Measurements from ENCODE around the gene CHMP5.

CHMP5 gene

DNA sequence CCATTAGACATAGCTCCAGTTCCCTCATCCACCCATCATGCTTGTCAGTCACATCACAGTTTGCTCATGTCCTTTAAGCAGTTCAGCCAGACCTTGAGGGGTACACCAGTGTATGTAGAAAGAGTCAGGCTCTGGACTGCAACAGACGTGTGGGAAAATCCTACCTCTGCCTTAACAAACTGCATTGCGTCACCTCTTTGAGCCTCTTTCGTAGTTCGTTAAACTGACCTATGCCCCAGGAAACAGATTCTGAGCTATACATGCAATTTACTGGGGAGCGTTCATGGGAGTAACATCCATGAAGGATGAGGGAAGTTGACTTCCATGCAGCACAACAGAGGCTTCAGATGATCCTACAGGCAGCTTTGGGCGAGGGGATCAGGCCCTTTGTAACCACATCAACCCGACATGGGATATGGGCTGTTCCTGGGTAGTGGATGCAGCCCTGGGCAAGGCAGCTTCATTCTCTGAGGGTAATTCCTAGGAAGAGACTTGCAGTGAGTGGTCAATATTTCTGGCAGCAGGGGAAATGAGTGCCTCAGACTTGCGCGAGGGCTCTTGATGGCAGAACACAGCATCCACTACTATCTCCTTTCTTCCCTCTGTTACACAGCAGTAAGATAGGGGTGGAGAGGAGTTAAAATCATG is 20.6 kb upstream of the CHMP5 start:
- DNase-seq: no peak

DNA sequence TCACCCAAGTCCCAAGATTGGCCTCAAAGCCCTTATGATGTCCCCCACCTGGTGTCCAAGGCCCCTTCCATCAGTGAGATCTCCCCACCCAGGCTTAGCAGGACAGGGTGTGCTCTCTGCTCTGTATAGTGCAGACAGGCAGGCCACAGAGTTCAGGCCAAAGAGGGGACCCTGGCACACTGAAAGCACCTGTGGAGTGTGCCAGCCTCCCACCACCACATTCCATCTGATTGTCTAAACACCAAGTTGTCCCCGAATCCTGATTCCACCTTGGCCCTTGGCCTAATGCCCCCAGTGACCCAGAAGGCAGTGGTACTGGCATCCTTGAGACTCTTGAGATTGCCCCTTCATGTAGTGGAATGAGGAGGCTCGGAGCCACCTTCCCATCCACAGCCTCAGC is 19.5 kb upstream of the CHMP5 start:
- no peak for DNase-seq

DNA sequence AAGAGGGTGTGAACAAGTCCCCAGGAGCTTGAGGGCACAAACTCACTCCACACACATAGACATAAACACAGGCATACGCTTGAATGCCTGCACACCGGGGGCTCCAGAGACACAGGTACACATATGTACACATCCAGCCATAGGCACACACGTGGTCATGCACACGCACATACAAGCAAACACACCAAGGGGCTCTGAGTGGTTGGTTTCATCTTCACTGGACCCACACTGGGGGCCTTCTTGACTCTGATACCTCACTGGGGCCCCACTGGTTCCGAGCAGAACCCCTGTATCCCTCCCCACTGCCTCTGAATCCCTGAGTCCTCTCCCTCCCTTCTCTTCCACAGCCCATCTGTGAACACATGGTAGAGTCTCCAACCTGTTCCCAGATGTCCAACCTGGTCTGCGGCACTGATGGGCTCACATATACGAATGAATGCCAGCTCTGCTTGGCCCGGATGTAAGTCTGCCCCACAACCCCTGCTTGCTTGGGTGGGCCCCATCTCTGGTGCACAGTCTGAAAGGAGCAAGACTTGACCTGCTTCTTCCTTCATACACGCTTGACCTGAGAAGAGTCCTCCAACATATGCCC is 18.5 kb upstream of the CHMP5 start:
- DNase-seq: no peak

DNA sequence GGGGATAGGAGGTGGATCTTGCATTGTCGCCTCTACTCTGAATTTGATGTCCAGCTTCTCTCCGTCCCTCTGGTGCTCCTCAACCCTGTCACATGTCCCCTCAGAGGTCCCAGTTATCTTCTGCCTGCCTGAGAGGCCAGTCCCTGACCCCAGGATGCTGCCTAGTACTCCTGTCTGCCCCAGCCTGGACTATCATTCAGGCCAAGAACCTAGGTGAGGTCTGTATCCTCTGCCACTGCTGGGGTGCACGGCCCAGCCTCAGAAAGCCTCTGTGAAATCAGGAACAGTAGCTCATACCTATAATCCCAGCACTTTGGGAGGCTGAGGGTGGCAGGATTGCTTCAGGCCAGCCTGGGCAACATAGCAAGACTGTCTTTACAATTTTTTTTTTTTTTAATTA is 16.2 kb upstream of the CHMP5 start:
- DNase-seq: no peak

DNA sequence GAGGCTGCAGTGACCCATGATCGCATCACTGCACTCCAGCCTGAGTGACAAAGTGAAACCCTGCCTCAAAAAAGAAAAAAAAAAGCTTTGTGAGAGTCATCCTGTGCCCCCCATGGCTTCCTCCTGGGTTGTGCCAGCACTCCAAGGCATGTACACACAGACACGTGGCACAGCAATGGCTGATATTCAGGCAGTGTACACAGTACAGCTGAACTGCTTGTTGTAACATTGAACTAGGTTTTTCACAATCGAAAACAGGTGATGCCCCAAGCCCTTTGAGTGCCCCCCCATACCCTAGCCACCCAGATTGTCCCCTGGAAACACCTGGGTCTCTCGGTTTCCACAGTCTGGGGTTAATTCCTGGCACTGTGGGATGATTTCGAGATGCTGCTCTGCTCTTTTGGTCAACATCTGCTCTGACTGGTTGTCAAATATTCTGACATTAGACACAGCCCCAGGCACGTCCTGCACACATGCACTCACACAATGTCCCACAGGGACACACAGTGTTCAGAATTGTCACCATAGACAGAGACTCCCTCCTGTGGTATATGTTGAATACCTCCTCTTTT is 15.7 kb upstream of the CHMP5 start:
- DNase-seq: no peak

DNA sequence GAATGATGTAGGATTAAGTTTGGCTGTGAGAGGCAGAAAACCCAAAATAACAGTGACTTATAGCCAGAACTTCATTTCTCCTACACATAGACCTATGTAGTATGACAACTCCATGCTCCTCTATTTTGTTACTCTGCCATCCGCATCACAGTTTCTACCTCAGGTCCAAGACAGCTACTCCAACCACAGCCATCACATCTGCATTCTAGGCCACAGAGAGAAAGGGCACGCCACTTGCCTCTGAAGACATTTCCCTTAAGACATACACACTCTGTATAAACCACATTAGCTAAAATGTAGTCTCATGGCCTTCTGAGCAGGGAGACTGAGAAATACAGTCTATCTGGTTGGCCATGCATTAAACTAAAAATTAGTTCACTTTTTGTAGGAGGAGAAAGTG is 14.9 kb upstream of the CHMP5 start:
- no peak for DNase-seq

DNA sequence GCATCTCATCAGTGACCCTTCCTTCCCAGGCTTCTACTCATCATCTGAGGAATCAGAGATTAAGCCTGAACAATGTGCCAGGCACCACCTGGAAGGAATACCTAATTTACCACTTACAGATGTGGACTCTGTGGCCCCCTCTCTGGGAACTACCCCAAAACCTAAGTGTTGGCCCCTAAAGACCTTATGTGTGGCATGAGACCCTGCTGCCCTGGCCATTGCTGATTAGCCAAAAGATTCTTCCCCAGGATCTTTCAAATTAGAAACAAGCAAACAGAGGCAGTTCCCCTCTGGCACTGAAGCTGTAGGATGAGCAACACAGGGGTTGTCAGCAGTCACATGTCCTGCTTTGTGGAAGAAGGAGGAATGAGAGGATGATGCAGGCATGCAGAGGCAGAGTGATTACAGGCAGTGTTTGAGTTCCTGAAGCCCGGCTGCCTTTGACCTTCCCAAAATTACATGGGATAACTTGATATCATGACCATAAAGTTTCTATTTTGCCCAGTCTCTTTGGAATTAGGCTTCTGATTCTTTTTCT is 14.3 kb upstream of the CHMP5 start:
- no peak for DNase-seq

DNA sequence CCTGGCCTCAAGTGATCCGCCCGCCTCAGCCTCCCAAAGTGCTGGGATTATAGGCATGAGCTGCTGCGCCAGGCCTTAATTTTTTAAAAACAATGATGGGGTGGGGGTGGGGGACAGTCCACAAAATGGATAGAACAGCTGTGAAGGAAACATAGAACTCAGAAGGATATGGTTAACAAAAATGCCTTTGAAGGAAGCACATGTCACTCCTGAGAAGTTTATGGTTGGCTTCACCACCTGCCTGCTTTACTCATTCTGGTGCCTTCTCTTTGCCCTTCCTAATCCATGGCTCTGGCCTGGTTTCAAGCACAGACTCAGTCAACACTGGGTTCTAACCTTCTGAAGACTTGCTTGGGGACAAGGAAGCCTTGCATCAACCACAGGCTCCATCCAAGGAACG is 10.6 kb upstream of the CHMP5 start:
- no peak for DNase-seq

DNA sequence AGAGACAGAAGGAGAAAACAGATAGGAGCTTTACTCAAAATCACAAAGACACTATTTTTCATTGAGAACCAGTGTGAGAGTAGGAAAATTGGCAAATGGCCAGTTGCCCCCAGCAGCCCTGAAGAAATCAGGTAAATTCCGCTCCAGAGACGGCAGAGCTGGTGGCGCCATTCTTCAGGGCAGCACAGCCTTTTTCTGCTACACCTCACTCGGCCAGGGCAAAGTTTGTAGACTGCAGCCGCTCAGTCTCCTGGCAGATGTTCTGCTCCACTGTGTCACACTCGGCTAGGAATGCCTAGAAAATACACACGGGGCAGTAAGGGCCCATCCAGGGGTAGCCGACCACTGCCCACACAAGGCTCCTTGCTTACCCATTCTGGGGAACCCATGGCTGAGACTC is 9.8 kb upstream of the CHMP5 start:
- DNase-seq: no peak

DNA sequence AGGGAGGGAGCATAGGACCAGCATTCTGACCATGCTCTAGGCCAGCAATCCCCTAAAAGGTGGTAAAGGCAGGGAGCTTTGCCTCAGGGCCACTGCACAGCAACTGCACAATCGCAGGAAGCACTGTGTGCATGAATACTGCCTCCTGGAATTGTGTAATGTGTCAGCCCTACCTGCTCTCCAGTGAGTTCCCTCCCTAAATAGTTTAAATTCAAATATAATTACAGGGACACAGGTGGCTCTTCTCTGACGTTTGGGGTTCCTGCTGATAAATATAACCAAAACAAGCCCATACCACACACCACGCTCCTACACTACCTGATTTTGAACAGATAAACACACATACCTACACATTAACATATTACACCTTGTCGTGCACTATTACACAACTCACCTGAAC is 9.4 kb upstream of the CHMP5 start:
- DNase-seq: no peak

DNA sequence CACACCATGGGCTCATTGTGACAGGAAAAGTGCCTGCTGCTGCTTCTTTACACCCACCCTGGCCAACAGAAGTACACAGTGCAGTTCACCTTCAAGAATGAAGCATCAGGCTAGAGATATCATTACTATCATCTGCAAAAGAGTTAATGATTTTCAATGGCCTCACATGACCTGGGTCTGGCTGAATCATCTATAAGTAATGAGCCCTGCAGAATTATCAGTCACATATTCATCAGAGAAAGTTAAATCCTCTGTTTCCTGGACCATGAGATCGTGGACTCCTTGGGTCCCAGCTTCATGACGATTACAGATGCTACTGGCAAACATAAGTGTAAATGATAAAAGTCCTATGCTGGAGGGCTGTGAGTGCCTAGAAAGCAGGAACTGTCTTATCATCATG is 8.6 kb upstream of the CHMP5 start:
- no peak for DNase-seq

DNA sequence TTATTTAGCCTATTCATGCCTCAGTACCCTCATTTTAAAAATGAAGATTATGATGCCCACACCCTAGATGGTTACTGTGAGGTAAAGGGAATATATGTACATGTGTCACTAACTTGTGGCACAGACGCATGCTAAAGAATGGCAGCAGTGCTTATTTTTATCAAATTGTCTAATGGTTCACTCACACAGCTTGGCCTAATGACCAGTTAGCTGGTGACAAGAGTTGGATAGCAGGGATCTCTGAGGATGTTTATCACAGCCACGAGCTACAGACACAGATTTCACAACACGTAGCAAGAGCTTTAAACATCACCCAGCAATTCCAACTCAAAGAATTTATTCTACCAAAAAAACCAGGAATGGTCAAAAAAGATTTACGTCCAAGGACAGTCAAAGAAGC is 7.6 kb upstream of the CHMP5 start:
- no peak for DNase-seq

DNA sequence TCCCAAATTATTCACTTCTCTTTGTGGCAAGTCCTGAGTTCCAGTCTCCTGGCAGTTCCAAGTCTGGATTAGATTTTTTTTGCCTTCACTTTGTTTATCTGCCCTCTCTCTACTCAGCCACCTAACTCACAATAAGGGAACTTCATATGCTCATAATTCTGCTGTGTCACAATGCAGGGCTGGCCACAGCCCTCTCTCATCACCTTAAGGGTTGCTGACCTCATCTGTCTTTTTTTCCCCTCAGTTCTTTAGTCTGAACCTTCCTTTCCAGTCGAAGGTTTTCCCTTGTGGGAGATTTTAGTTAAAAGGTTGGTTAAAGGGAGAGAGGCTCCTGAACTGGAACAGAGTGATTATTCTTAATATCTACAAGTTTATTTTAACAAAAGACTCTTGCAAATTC is 4.5 kb upstream of the CHMP5 start:
- DNase-seq: no peak

DNA sequence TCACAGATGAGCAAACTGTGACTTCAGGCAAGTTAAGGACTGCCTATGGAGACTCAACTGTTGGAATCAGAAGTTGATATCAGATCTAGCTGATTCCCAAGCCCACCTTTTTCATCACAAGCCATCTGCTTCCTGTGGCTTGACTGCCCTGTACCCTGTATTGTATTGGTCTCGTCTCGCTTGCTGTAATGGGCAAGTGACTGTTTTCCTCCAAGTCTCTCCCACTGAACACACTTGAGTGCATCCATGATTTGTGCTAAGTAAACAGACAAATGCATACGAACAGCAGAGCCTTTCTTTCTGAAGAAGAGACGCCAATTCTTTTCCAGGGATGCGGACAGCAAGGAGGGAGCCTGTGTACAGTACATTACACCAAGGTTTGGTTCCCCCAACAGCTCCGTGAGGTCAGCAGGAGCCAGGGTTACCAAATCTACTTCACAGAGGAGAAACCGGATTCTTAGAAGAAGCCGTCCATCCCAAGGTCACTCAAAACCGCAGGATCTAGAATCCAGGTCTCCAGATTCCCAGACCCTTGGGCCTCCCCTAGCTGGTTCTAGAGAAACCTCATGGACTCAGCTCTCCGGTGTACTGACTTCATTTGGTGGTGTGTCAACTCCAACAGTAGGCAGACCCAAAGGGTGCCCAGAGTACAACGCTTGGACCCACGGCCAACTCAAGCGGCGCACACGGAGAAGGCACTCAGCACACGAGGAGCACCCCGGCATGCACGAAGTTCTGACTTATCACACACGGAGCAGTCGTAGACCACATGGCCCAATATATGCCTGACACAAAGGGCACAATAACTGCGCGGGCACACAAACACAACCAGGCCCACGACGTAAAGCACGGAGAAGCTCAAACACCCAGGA is 1.5 kb upstream of the CHMP5 start:
- peak; percentile 7 for DNase-seq

DNA sequence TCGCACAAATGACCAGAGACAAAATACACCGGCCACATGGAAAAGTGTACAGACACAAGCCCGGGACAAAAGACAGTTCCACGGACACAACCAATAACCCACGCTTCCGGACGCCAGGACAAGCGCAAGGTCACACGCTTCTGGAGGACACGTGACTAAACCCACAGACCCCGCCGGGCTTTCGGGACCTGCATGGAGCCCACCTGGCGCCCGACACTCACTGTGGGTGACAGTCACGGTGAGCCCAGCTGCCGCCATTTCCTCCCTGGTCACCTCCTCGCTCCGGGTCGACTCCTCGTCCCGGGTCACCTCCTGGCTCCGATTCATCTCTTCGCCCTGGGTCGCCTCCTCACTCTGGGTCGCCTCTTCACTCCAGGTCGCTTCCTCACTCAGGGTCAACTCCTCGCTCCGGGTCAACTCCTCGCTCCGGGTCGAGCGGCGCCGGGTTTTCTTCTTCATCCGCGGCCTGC is 811 bp upstream of the CHMP5 start:
- no peak for DNase-seq

DNA sequence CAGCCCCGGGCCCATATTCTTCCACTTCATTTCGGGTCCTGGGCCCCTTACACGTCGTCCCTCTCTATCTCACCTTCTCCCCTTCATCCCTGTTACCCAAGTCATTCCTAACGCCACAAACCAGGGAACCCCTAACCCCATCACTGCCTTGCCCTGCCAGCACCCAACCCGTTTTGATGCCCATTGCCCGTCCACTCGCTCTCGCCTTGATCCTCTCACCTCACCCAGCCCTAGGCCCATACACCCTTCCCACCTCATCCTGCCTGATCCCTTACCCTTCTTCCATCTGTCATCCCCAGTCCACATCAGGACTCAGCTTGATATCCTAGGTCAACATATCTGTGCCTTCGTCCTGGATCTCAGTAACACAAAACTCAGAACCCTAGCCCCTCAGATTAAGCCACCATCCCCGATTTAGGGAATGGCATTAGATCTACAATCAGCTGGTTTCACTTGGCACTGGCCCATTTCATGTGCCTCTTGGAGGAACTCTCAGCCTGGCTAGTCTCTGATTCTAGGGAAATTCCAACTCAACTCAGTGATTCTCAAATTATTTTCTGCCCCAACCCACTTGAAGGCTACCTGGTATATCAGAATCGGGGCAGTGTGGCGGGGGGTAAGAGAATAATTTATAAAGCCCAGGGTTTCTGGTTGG is 489 bp downstream of the CHMP5 start:
- DNase-seq: no peak

DNA sequence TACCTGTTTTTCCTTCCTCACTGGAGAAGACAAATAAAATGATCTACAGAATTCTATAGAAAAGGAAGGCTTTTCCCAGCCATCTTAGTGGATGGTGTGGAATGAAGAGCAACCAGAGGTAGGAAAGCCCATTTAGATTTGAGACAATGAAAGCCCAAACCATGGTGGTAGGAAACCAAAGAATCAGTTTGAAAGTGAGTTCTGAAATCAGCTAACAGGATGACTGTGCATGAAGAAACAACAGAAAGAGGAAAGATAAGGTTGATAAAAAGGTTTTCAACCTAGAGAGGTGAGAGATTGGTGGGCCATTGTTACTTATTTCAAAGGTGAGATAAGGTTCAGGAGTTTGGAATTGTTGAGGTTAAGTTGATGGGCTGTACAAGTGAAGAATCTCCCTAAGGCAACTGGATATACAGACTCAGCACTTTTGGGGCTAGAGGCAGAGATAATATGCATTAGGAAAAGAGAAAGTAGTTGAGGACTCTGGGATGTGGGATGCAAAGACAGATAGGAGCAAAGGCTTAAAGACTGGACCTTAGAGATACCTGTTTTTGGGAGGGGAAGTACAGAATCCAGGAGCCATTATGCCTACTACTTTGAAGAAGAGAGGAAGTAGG is 2.4 kb downstream of the CHMP5 start:
- DNase-seq: no peak

DNA sequence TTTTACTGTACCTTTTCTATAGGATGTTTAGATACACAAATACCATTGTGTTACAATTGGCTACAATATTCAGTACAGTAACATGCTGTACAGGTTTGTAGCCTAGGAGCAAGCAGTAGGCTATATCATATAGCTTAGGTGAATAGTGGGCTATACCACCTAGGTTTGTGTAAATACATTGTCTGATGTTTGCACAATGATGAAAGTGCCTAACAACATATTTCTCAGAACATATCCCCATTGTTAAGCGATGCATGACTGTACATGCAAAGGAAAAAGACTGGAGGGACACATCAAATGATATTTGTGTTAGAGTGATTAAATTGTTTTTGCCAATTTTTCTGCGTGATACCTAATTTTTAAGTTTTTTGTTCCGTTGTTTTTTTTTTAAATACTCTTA is 5.3 kb downstream of the CHMP5 start:
- DNase-seq: no peak

DNA sequence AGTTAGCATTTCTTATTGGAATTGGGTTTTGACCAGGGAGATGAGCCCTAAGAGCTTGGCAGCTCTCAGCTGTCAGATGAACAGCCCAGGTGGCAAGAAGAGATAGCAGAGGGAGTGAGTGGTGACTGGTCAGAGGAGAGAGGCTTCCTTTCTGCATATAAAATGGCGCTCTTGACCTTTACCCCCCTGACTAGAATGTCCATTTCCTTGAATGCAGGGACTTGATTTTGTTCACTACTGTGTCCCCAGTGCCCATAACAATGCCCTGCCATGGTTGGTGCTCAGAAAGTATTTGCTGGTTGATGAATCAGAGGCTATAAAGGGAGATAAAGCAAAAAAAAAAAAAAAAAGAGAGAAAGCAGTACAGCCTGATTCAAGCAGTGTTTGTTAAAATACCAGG is 7.2 kb downstream of the CHMP5 start:
- DNase-seq: no peak

DNA sequence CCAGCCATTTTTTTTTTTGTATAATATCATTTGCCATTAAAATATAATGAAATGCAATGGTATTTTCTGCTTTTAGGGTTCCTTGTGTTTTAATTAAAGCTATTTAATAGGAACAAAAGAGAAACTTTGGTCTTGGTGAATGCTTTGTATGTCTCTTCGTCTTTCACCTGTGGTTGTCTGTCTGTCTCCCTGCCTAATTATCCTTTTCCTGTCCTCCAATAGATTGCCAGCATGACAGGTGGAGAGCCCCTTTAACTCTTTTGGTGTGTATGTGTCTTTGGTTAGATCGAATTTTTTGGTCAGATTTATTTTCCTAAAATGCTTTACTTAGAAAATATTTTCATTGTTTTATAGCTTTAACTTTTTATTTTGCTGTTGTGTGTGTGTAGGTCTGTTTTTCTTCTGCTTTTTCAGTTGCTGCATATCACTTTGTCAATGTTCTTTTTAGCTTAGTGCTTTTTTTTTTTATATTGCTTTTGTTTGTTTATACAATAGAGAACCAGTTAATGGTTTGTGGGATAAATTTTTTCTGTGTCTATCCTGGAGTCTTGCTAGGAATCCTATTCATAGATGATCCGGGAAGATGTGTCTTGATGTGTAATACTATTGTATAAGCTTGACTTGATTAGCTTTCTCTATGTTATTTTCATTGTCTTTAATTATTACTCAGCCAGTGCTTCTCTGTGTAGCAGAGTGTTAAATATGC is 8.6 kb downstream of the CHMP5 start:
- no peak for DNase-seq

DNA sequence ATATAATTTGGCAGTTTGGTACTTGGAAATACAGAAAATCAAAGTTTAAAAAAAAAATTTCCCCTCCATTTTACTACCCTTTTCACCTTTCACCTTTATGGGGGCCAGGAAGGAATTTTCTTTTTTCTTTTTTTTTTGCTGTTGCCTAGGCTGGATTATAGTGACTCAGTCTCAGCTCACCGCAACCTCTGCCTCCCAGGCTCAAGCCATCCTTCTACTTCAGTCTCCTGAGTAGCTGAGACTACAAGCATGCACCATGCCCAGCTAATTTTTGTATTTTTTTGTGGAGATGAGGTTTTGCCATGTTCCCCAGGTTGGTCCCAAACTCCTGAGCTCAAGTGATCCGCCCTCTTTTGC is 9.1 kb downstream of the CHMP5 start:
- DNase-seq: no peak

DNA sequence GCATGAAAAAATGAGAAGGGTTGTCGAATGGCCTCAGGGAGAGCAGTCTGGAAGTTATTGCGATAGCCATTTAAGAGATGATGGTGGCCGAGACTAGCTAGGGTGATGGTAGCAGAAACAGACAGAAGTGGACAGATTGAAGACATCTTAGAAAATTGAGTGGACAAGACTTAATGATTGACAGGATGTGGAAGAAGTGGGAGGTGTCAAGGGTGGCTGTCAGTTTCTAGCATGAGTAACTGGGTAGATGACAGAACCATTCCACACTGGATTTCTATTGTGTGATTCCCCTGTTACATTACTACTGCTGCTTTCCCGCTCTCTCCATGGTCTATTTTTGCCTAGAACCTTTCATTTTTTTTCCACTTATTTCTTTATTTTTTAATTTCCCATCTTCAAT is 12.6 kb downstream of the CHMP5 start:
- no peak for DNase-seq

Measured in NCI-H510A treated with DMSO at 0.1 percent for 48 hours (cell line).